GM19099 (cell line): ENCODE data around the gene FYN.

Experiments used
- POLR2A ChIP-seq: IDR thresholded peaks from 3 replicates; pipeline ENCODE4 v1.6.1; 2011; ENCODE audit warnings: low read depth; ENCODE audit not compliant: insufficient read length; ENCODE audit errors: extremely low read depth

FYN gene

GRCh38 chr6:111782192-111782809, 91.0 kb downstream of the FYN start:
- TF ChIP-seq POLR2A: no peak

- no peak for TF ChIP-seq POLR2A
Observed at GRCh38 chr6:111781041-111781708, 92.1 kb downstream of the FYN start.

GRCh38 chr6:111780393-111780792, 92.9 kb downstream of the FYN start:
- TF ChIP-seq POLR2A: no peak

- no peak for TF ChIP-seq POLR2A
Observed at GRCh38 chr6:111779660-111780059, 93.6 kb downstream of the FYN start.

- no peak for TF ChIP-seq POLR2A
Observed at GRCh38 chr6:111779031-111779430, 94.2 kb downstream of the FYN start.

- TF ChIP-seq POLR2A: no peak
Observed at GRCh38 chr6:111777357-111777756, 95.9 kb downstream of the FYN start.

GRCh38 chr6:111776236-111777221, 96.7 kb downstream of the FYN start:
- TF ChIP-seq POLR2A: no peak

GRCh38 chr6:111775145-111775922, 97.9 kb downstream of the FYN start:
- TF ChIP-seq POLR2A: no peak

GRCh38 chr6:111774346-111774703, 98.9 kb downstream of the FYN start:
- no peak for TF ChIP-seq POLR2A

GRCh38 chr6:111773501-111774345, 99.5 kb downstream of the FYN start:
- TF ChIP-seq POLR2A: no peak

GRCh38 chr6:111772381-111772780, 100.9 kb downstream of the FYN start:
- TF ChIP-seq POLR2A: no peak

GRCh38 chr6:111771629-111772028, 101.6 kb downstream of the FYN start:
- TF ChIP-seq POLR2A: no peak

GRCh38 chr6:111771094-111771432, 102.2 kb downstream of the FYN start:
- no peak for TF ChIP-seq POLR2A
